Right atrium auricular region (tissue), 2 donors: Measurements from ENCODE around the gene CCT5. TPM values are rescaled to one million over a fixed set of nuclear protein-coding genes. Genes with fewer than 3 reads are reported as not detected.

Experiments
- DNase-seq: peaks from one replicate; pipeline ENCODE4 v3.0.0-alpha.2; 2019; ENCODE audit warnings: low spot score
- H3K27ac ChIP-seq, 2 donors: fragments of 200-600 bp; sonication (generic); 1 replicate in 1 of 2; 2 replicates in 1 of 2; pipeline ENCODE4 v1.5.1; 2016 to 2019
- H3K27me3 ChIP-seq, 2 donors: fragments of 200-600 bp; sonication (generic); one replicate each; pipeline versions ENCODE4 v1.5.1 to v1.6.0; 2017 to 2019
- H3K36me3 ChIP-seq: fragments of 200-600 bp; sonication (generic); one replicate; pipeline ENCODE4 v1.5.1; 2016
- H3K4me1 ChIP-seq, 2 donors: fragments of 200-600 bp; sonication (generic); one replicate each; pipeline versions ENCODE4 v1.5.1 to v1.6.0; 2017 to 2019
- H3K4me3 ChIP-seq, 2 donors: fragments of 200-600 bp; sonication (generic); 1 replicate in 1 of 2; 2 replicates in 1 of 2; pipeline ENCODE4 v1.5.1; 2017 to 2019; ENCODE audit warnings: mild to moderate bottlenecking in 1 of 2, moderate library complexity in 1 of 2
- H3K9me3 ChIP-seq, 2 donors: fragments of 200-600 bp; sonication (generic); one replicate each; pipeline ENCODE4 v1.5.1; 2019
- total RNA-seq, 2 donors: library from RNA; depleted of rRNA; stranded (reverse); fragments of >200 nt; gene quantifications; one replicate each; pipeline ENCODE4 v1.1.0, GENCODE V29; 2016
- TF ChIP-seq, protein P1 (sequence below), 2 donors: fragments of 200-600 bp; sonication (generic); IDR thresholded peaks; one replicate each; pipeline ENCODE4 v1.5.1; 2019; ENCODE audit warnings: antibody characterized with exemption in 2 of 2

The CCT5 gene
- total RNA-seq, 2 donors from 2014 or later, result 88.4 to 140 TPM

DNA sequence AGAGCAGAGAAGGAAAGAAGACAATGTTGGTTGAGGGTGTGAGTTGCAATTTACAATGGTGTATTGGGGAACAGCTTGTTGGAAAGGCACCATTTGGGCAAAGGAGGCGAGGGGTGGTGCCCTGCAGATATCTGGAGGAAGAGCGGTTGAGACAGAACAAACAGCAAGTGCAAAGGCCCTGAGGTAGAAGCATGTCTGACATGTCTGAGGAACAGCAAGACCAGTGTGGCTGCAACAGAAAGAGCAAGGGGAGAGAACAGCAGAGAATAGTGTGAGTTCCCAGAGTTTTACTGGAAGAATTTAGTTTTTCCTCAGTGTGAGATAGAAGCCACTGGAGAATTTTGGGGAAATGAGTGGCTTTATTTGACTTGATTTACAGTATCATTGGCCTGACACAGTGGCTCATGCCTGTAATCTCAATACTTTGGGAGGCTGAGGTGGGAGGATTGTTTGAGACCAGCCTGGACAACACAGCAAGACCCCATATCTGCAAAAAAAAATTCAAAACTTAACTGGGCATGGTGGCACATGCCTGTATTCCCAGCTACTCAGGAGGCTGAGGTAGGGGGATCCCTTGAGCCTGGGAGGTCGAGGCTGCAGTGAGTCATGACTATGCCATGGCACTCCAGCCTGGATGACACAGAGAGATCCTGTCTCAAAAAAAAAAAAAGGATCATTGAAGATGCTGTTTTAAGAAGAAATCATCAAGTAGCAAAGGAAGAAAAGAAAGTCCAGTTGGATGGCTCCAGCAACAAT, 44.0 kb downstream of the CCT5 start:
- peaks cover 0 to 7% of the 10 kb centered on the region in 2 donors for H3K4me1 ChIP-seq
- H3K27me3 ChIP-seq, result no peaks in the 10 kb centered on the region
- no peak for DNase-seq
- H3K36me3 ChIP-seq, result no peaks in the 10 kb centered on the region
- H3K4me3 ChIP-seq, result no peak overlapping the region
- no peaks in the 10 kb centered on the region for H3K9me3 ChIP-seq
- TF ChIP-seq, protein P1, sequence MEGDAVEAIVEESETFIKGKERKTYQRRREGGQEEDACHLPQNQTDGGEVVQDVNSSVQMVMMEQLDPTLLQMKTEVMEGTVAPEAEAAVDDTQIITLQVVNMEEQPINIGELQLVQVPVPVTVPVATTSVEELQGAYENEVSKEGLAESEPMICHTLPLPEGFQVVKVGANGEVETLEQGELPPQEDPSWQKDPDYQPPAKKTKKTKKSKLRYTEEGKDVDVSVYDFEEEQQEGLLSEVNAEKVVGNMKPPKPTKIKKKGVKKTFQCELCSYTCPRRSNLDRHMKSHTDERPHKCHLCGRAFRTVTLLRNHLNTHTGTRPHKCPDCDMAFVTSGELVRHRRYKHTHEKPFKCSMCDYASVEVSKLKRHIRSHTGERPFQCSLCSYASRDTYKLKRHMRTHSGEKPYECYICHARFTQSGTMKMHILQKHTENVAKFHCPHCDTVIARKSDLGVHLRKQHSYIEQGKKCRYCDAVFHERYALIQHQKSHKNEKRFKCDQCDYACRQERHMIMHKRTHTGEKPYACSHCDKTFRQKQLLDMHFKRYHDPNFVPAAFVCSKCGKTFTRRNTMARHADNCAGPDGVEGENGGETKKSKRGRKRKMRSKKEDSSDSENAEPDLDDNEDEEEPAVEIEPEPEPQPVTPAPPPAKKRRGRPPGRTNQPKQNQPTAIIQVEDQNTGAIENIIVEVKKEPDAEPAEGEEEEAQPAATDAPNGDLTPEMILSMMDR (IDR thresholded peaks at IDR 0.05), result no peak
- H3K27ac ChIP-seq, result no peak overlapping the region

DNA sequence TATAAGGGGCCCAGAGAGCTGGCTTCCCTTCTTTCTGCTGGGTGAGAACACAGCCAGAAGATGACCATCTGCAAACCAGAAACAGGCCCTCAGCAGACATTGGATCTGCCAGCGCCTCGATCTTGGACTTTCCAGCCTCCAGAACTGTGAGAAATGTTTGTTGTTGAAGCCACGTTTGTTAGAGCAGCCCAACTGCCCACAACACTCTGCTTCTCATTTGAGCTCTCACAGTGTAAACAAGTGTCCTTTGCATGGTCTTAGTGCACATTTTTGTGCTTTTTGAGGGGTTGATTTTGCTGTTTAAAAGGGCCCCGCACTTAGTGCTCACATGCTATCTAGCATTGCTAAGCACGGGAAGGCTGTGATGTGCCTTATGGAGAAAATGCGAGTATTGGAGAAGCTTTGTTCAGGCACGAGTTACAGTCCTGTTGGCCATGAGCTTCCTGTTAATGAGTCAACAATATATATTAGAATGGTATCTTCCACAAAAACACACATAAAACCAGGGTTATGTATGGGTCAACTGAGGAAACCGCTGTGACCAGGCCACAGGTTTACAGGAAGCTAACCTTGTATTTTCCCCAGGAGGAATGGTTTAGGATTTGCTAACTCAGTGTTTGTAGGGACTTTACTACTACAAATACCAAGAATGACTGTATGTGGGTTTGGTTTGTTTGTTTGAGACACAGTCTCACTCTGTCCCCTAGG, 45.7 kb downstream of the CCT5 start:
- TF ChIP-seq, protein P1 (IDR thresholded peaks at IDR 0.05), result no peak
- H3K4me1 ChIP-seq, result no peaks in the 10 kb centered on the region
- no peak overlapping the region for H3K4me3 ChIP-seq
- no peaks in the 10 kb centered on the region for H3K36me3 ChIP-seq
- no peaks in the 10 kb centered on the region for H3K27me3 ChIP-seq
- no peaks in the 10 kb centered on the region for H3K9me3 ChIP-seq
- no peak for DNase-seq
- H3K27ac ChIP-seq, result no peak overlapping the region

DNA sequence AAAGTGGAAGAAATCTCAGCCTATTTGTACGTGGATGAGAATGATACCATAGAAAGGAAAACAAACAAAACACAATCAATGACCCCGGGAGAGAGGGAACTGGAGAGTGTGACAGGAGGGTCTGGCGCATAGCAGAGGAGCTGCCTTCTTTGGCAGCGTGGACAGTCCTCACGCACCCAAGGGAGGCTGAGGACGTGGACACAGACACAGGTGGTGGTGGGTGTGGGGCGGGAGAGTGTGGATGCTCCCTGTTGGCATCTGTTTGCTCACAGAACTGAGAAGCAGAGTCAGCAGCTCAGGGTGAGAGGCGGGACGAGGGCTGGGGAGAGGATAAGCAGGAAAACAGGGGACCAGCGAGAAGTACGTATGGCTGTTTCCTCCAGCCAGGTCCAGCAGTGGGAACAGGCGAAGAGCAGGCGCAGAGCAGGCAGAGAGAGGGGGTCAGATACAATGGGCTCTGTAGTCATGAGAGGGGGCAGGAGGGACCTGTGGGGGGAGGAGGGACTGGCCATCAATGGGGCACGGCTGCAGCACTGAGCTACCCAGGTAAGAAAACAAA, 47.6 kb downstream of the CCT5 start:
- no peaks in the 10 kb centered on the region for H3K36me3 ChIP-seq
- no peaks in the 10 kb centered on the region for H3K27me3 ChIP-seq
- no peak overlapping the region for H3K27ac ChIP-seq
- H3K9me3 ChIP-seq, result no peaks in the 10 kb centered on the region
- H3K4me3 ChIP-seq, result no peak overlapping the region
- peaks cover 0 to 1% of the 10 kb centered on the region in 2 donors for H3K4me1 ChIP-seq
- DNase-seq, result no peak
- TF ChIP-seq, protein P1 (IDR thresholded peaks at IDR 0.05), result no peak

DNA sequence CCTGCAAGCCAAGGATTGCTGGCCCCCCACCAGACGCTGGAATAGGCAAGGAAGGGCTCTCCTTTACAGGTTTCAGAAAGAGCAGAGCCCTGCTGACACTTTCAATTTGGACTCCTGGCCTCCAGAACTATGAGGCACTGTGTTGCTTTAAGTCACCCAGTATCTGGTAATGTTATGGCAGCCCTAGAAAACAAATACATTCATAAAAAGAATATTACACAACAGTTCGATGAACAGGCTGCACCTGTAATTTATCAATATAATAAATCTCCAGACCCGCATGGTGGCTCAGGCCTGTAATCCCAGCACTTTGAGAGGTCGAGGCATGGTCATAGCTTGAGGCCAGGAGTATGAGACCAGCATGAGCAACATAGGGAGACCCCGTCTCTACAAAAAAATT, 50.2 kb downstream of the CCT5 start:
- Histone ChIP-seq H3K36me3 (no peaks in the 10 kb centered on the region), H3K9me3 (no peaks in the 10 kb centered on the region), H3K4me3 (no peak overlapping the region), H3K4me1 (peaks cover 0 to 5% of the 10 kb centered on the region in 2 donors), H3K27me3 (no peaks in the 10 kb centered on the region), H3K27ac (no peak overlapping the region)
- TF ChIP-seq, protein P1 (IDR thresholded peaks at IDR 0.05), result no peak
- DNase-seq, result no peak

DNA sequence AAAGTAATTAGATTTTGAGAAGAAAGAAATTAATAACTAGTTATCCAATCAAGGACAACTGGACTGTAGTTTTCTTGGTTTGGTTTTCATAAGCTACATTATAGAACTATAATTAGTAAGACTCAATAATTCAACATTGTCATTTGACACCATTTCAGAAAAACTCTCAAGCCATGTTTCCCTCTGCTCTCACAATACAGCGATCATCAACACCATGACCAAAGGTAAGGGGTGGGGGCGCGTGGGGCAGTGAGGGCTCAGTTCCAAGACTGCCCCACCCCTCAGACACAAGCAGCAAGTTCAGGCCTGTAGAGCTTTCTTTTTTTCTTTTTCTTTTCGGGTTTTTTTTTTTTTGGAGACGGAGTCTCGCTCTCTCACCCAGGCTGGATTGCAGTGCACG, 51.2 kb downstream of the CCT5 start:
- TF ChIP-seq, protein P1 (IDR thresholded peaks at IDR 0.05), result no peak
- peak overlapping the region; percentile 69 to 81 for H3K27ac ChIP-seq
- peaks cover 0 to 9% of the 10 kb centered on the region in 2 donors for H3K4me1 ChIP-seq
- peak overlapping the region; percentile 21 to 35 for H3K4me3 ChIP-seq
- DNase-seq, result no peak
- no peaks in the 10 kb centered on the region for H3K27me3 ChIP-seq
- H3K36me3 ChIP-seq, result no peaks in the 10 kb centered on the region
- no peaks in the 10 kb centered on the region for H3K9me3 ChIP-seq
